SK-N-SH (cell line): Measurements from ENCODE around the gene CBLB. TPM values are rescaled to one million over a fixed set of nuclear protein-coding genes. Genes with fewer than 3 reads are reported as not detected.

Experiments used
- CTCF ChIA-PET: fragments of 300-600, 350-600 bp; formaldehyde crosslinking; extraction: SDS; loops from one replicate; lab custom pipeline; 2021; lab: Yijun Ruan, JAX
- POLR2A ChIA-PET: fragments of 350-600 bp; sonication (Branson Sonifier 250); formaldehyde crosslinking; extraction: SDS; loops from one replicate; lab custom pipeline; 2020; ENCODE audit warnings: antibody characterized with exemption, inconsistent platforms; lab: Yijun Ruan, JAX
- DNase-seq: peaks from one replicate; pipeline ENCODE4 v3.0.0; 2012
- H2AFZ ChIP-seq: fragments of 200-600 bp; sonication (generic); 2 replicates; pipeline ENCODE4 v1.8.1; 2016; ENCODE audit warnings: antibody characterized with exemption, mild to moderate bottlenecking, low read depth
- H3F3A ChIP-seq: fragments of 200-600 bp; sonication (generic); replicated peaks from 2 replicates; pipeline ENCODE3; 2016; ENCODE audit warnings: antibody characterized with exemption, mild to moderate bottlenecking; ENCODE audit not compliant: insufficient read depth
- H3K27ac ChIP-seq, 2 experiments: fragments of 200-500 bp in 1 of 2; fragments of 200-600 bp in 1 of 2; sonication (Bioruptor generic) in 1 of 2; sonication (generic), shearing (Covaris generic) in 1 of 2; 2 replicates each; pipeline versions ENCODE4 v1.5.1 to v1.6.1; 2014 to 2016; ENCODE audit warnings: low read depth in 2 of 2, inconsistent platforms in 1 of 2, low read length in 1 of 2, mild to moderate bottlenecking in 1 of 2, mixed read lengths in 1 of 2
- H3K27me3 ChIP-seq: fragments of 200-600 bp; sonication (generic), shearing (Covaris generic); 2 replicates; pipeline ENCODE4 v1.6.1; 2016; ENCODE audit warnings: mixed run types; ENCODE audit not compliant: insufficient read depth
- H3K36me3 ChIP-seq, 2 experiments: fragments of 200-500 bp in 1 of 2; fragments of 200-600 bp in 1 of 2; sonication (Bioruptor generic) in 1 of 2; sonication (generic) in 1 of 2; replicated peaks in 1 of 2; 2 replicates each; pipeline versions ENCODE3 to v1.5.1; 2014 to 2016; ENCODE audit warnings: low read length in 1 of 2, mild to moderate bottlenecking in 1 of 2; ENCODE audit not compliant: insufficient read depth in 2 of 2, control insufficient read depth in 1 of 2
- H3K4me1 ChIP-seq, 2 experiments: fragments of 200-500 bp in 1 of 2; fragments of 200-600 bp in 1 of 2; sonication (Bioruptor generic) in 1 of 2; sonication (generic), shearing (Covaris generic) in 1 of 2; 2 replicates each; pipeline versions ENCODE4 v1.5.1 to v1.6.1; 2014 to 2016; ENCODE audit warnings: low read depth in 1 of 2, low read length in 1 of 2, mixed run types in 1 of 2; ENCODE audit not compliant: insufficient read depth in 2 of 2, control insufficient read depth in 1 of 2
- H3K4me2 ChIP-seq: fragments of 200-600 bp; sonication (generic), shearing (Covaris generic); 2 replicates; pipeline ENCODE4 v1.6.1; 2017; ENCODE audit warnings: mixed run types
- H3K4me3 ChIP-seq, 2 experiments: fragments of 200-500 bp in 1 of 2; fragments of 200-600 bp in 1 of 2; sonication (Bioruptor generic) in 1 of 2; sonication (generic), shearing (Covaris generic) in 1 of 2; 2 replicates each; pipeline versions ENCODE4 v1.5.1 to v1.8.1; 2014 to 2016; ENCODE audit warnings: low read depth in 2 of 2, inconsistent platforms in 1 of 2, low read length in 1 of 2, mild to moderate bottlenecking in 1 of 2, mixed read lengths in 1 of 2, moderate library complexity in 1 of 2
- H3K79me2 ChIP-seq: fragments of 200-600 bp; sonication (generic); 2 replicates; pipeline ENCODE4 v1.8.1; 2017; ENCODE audit warnings: mild to moderate bottlenecking; ENCODE audit not compliant: insufficient read depth
- H3K9ac ChIP-seq: fragments of 200-600 bp; sonication (generic); 2 replicates; pipeline ENCODE4 v1.6.1; 2017; ENCODE audit warnings: mixed run types
- H3K9me2 ChIP-seq: fragments of 200-600 bp; sonication (generic); 2 replicates; pipeline ENCODE4 v1.6.1; 2017; ENCODE audit warnings: mixed run types
- H3K9me3 ChIP-seq: fragments of 200-600 bp; sonication (generic); 2 replicates; pipeline ENCODE4 v1.6.1; 2017; ENCODE audit warnings: mixed run types, mild to moderate bottlenecking, moderate library complexity
- H4K20me1 ChIP-seq: fragments of 200-600 bp; sonication (generic); 2 replicates; pipeline ENCODE4 v1.6.1; 2017; ENCODE audit warnings: mild to moderate bottlenecking, mixed run types; ENCODE audit not compliant: insufficient read depth
- CHD2 ChIP-seq: fragments of 150-350 bp; IDR thresholded peaks from 2 replicates; pipeline ENCODE4 v1.6.1; 2018; ENCODE audit warnings: low read length; ENCODE audit not compliant: partially characterized antibody
- EP300 ChIP-seq, 2 experiments: IDR thresholded peaks; 2 replicates each; pipeline versions ENCODE4 v1.4.0 to v1.6.1; 2012; ENCODE audit warnings: borderline replicate concordance in 1 of 2, low read depth in 1 of 2, low read length in 1 of 2
- EZH2phosphoT487 ChIP-seq: fragments of 200-600 bp; sonication (generic); IDR thresholded peaks from 2 replicates; pipeline ENCODE4 v1.6.1; 2017; ENCODE audit warnings: low read depth, mixed run types, mild to moderate bottlenecking, antibody characterized with exemption, moderate library complexity, borderline replicate concordance
- FOXJ3 ChIP-seq: sonication (generic); formaldehyde crosslinking; IDR thresholded peaks from 2 replicates; pipeline ENCODE4 v1.5.1; 2020; ENCODE audit warnings: mild to moderate bottlenecking, missing genetic modification reagents
- IRF3 ChIP-seq: fragments of 150-350 bp; IDR thresholded peaks from 2 replicates; pipeline ENCODE4 v1.6.1; 2016; ENCODE audit warnings: mild to moderate bottlenecking, low read depth, low read length
- NFIC ChIP-seq: IDR thresholded peaks from 2 replicates; pipeline ENCODE4 v1.4.0; 2012; ENCODE audit warnings: borderline replicate concordance
- NRF1 ChIP-seq: IDR thresholded peaks from 2 replicates; pipeline ENCODE4 v1.6.1; 2012; ENCODE audit warnings: low read depth, mild to moderate bottlenecking, low read length
- POLR2AphosphoS5 ChIP-seq: IDR thresholded peaks from 2 replicates; pipeline ENCODE4 v1.6.1; 2012; ENCODE audit warnings: low read depth, low read length
- RXRA ChIP-seq: IDR thresholded peaks from 2 replicates; pipeline ENCODE4 v1.4.0; 2012; ENCODE audit warnings: low read depth, mild to moderate bottlenecking, borderline replicate concordance
- SMC3 ChIP-seq: IDR thresholded peaks from 2 replicates; pipeline ENCODE4 v1.6.1; 2012; ENCODE audit warnings: low read depth, low read length, improper control_type of control experiment
- TAF1 ChIP-seq: IDR thresholded peaks from 2 replicates; pipeline ENCODE4 v1.6.1; 2012; ENCODE audit warnings: low read depth, mild to moderate bottlenecking, low read length, moderate library complexity, borderline replicate concordance
- TCF12 ChIP-seq: IDR thresholded peaks from 2 replicates; pipeline ENCODE4 v1.4.0; 2012
- USF1 ChIP-seq: IDR thresholded peaks from 2 replicates; pipeline ENCODE4 v1.4.0; 2012; ENCODE audit warnings: low read depth, borderline replicate concordance
- ZBTB33 ChIP-seq: IDR thresholded peaks from 2 replicates; pipeline ENCODE4 v1.4.0; 2012; ENCODE audit warnings: low read depth, borderline replicate concordance
- WGBS: methylation state at CpG from one replicate; pipeline ENCODE4 v1.1.6; 2017; ENCODE audit warnings: low lambda C conversion rate; 5-methylcytosine and 5-hydroxymethylcytosine counted together
- polyA plus RNA-seq, 3 experiments: library from polyadenylated mRNA; depleted of rRNA; stranded (reverse); fragments of >200 nt; gene quantifications; 2 replicates each; pipeline ENCODE4 v1.2.3, GENCODE V29; 2012
- TF ChIP-seq, protein P1 (sequence below): fragments of 200-600 bp; sonication (generic); IDR thresholded peaks from 2 replicates; pipeline ENCODE4 v1.6.1; 2017; ENCODE audit warnings: antibody characterized with exemption, mild to moderate bottlenecking, moderate library complexity

CBLB gene
- polyA plus RNA-seq, 1 of the 3 experiments (the other 2 are of a cell fraction) = 4.4 TPM

- WGBS = 93% methylated on average over 5 of the region's 5 CpGs
- H3K79me2 ChIP-seq = peaks cover 27% of the 10 kb centered on the region
- POLR2A ChIA-PET = no interaction called here
These were observed 95.5 kb downstream of the CBLB start for GRCh38 chr3:105773291-105773690.

DNA sequence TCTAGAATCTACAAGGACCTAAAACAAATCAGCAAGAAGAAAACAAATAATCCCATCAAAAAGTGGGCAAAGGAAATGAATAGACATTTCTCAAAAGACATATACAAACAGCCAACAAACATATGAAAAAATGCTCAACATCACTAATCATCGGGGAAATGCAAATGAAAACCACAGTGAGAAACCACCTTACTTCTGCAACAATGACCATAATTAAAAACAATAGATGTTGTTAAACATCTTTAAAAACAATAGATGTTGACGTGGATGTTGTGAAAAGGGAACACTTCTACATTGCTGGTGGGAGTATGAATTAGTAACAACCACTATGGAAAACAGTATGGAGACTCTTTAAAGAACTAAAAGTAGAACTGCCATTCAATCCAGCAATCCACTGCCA lies 96.2 kb downstream of the CBLB start:
- no peaks in the 10 kb centered on the region for H3K9me3 ChIP-seq
- TF ChIP-seq CHD2 (no peak), NFIC (no peak), RXRA (no peak), NRF1 (no peak), IRF3 (no peak), FOXJ3 (CRISPR knock-in tag) (no peak), EP300 (IDR thresholded peaks at IDR 0.05; ENCODE audit: borderline replicate concordance in 1 of 2, low read depth in 1 of 2, low read length in 1 of 2) (no peak), POLR2AphosphoS5 (no peak), SMC3 (no peak), ZBTB33 (no peak), EZH2phosphoT487 (no peak)
- no peaks in the 10 kb centered on the region for H3K27me3 ChIP-seq
- WGBS = 93% methylated on average over 2 of the region's 2 CpGs
- H3F3A ChIP-seq = peaks cover 6% of the 10 kb centered on the region
- H3K79me2 ChIP-seq = peaks cover 27% of the 10 kb centered on the region
- H3K9me2 ChIP-seq = no peaks in the 10 kb centered on the region
- no peak for DNase-seq
- no peak overlapping the region for H3K9ac ChIP-seq
- no peaks in the 10 kb centered on the region for H3K4me1 ChIP-seq
- no peak overlapping the region for H3K4me2 ChIP-seq
- no peak overlapping the region for H3K27ac ChIP-seq
- H4K20me1 ChIP-seq = no peaks in the 10 kb centered on the region; the same call in 1 of the 2 replicates
- no peak overlapping the region for H2AFZ ChIP-seq
- H3K36me3 ChIP-seq = peaks cover 0 to 17% of the 10 kb centered on the region in 2 experiments
- CTCF ChIA-PET = no interaction called here
- no peak overlapping the region for H3K4me3 ChIP-seq
- POLR2A ChIA-PET = no interaction called here

More at GRCh38 chr3:105773291-105773690, 95.5 kb downstream of the CBLB start:
- Histone ChIP-seq H3K9ac (no peak overlapping the region), H3K36me3 (peaks cover 0 to 17% of the 10 kb centered on the region in 2 experiments), H3K4me1 (no peaks in the 10 kb centered on the region), H3F3A (peaks cover 6% of the 10 kb centered on the region), H4K20me1 (no peaks in the 10 kb centered on the region; the same call in 1 of the 2 replicates), H3K4me3 (no peak overlapping the region), H3K27ac (no peak overlapping the region), H3K9me2 (no peaks in the 10 kb centered on the region), H3K9me3 (no peaks in the 10 kb centered on the region), H3K4me2 (no peak overlapping the region), H3K27me3 (no peaks in the 10 kb centered on the region), H2AFZ (no peak overlapping the region)
- no peak for DNase-seq
- CTCF ChIA-PET = no interaction called here
- TF ChIP-seq FOXJ3 (CRISPR knock-in tag) = no peak
- TF ChIP-seq, protein P1, sequence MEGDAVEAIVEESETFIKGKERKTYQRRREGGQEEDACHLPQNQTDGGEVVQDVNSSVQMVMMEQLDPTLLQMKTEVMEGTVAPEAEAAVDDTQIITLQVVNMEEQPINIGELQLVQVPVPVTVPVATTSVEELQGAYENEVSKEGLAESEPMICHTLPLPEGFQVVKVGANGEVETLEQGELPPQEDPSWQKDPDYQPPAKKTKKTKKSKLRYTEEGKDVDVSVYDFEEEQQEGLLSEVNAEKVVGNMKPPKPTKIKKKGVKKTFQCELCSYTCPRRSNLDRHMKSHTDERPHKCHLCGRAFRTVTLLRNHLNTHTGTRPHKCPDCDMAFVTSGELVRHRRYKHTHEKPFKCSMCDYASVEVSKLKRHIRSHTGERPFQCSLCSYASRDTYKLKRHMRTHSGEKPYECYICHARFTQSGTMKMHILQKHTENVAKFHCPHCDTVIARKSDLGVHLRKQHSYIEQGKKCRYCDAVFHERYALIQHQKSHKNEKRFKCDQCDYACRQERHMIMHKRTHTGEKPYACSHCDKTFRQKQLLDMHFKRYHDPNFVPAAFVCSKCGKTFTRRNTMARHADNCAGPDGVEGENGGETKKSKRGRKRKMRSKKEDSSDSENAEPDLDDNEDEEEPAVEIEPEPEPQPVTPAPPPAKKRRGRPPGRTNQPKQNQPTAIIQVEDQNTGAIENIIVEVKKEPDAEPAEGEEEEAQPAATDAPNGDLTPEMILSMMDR = no peak
- TF ChIP-seq USF1 = no peak
- TF ChIP-seq TAF1 = no peak
- TF ChIP-seq TCF12 = no peak
- TF ChIP-seq, all 33 proteins: peak for 0
